Kidney (tissue), 14 donors: ENCODE results near the gene NDUFS6. TPM values are rescaled to one million over a fixed set of nuclear protein-coding genes. Genes with fewer than 3 reads are reported as not detected.
A peak's percentile ranks its signal among the peaks of the same experiment; 100 is the strongest.

Experiments
- DNase-seq, 5 donors: peaks; one replicate each; pipeline ENCODE4 v3.0.0-alpha.2; 2013 to 2020
- FAIRE-seq: peaks from 2 replicates; lab custom pipeline; 2012; peaks lifted over from hg19 to GRCh38; lab: Jason Lieb, UNC
- H3K27ac ChIP-seq, 2 donors: one replicate each; pipeline ENCODE4 v1.7.0; 2013; ENCODE audit warnings: low read depth in 2 of 2, low read length in 2 of 2, inconsistent platforms in 1 of 2
- H3K27me3 ChIP-seq: one replicate; pipeline ENCODE4 v1.7.1; 2013; ENCODE audit warnings: low read length, inconsistent platforms; ENCODE audit not compliant: control insufficient read depth, insufficient read depth
- H3K36me3 ChIP-seq, 3 donors: one replicate each; pipeline versions ENCODE4 v1.7.0 to v1.7.1; 2013; ENCODE audit warnings: low read length in 3 of 3, control low read depth in 1 of 3, inconsistent platforms in 1 of 3; ENCODE audit not compliant: insufficient read depth in 3 of 3, control insufficient read depth in 2 of 3
- H3K4me1 ChIP-seq, 3 donors: one replicate each; pipeline versions ENCODE4 v1.7.0 to v1.7.1; 2013; ENCODE audit warnings: low read length in 3 of 3, inconsistent platforms in 1 of 3, low read depth in 1 of 3; ENCODE audit not compliant: control insufficient read depth in 2 of 3, insufficient read depth in 2 of 3
- H3K4me3 ChIP-seq, 3 donors: one replicate each; pipeline versions ENCODE4 v1.7.0 to v1.8.1; 2013; ENCODE audit warnings: low read length in 3 of 3, control low read depth in 1 of 3, inconsistent platforms in 1 of 3
- H3K9ac ChIP-seq, 3 donors: one replicate each; pipeline versions ENCODE4 v1.7.0 to v1.7.1; 2013; ENCODE audit warnings: low read length in 3 of 3, control low read depth in 1 of 3, inconsistent platforms in 1 of 3
- H3K9me3 ChIP-seq, 3 donors: one replicate each; pipeline versions ENCODE4 v1.7.0 to v1.7.1; 2013; ENCODE audit warnings: low read length in 3 of 3, control low read depth in 1 of 3, inconsistent platforms in 1 of 3; ENCODE audit not compliant: control insufficient read depth in 2 of 3, insufficient read depth in 1 of 3
- intact Hi-C: fragments of 100-400 bp; cut with DNase I; formaldehyde crosslinking; loops from one replicate; pipeline ENCODE4 v1.11.1; 2022
- polyA plus RNA-seq: library from polyadenylated mRNA; stranded (reverse); fragments of 350-450 nt; fragmentation: Illumina TruSeq; extraction: RNeasy Lipid Tissue Mini Kit (QIAGEN cat#74804); gene quantifications from one replicate; pipeline ENCODE4 v1.2.3, GENCODE V29; 2014; ENCODE audit warnings: low read depth, low replicate concordance; ENCODE audit not compliant: insufficient read depth
- total RNA-seq: library from RNA; stranded (reverse); fragmentation: NEBNext Ultra II Directional; extraction: Animal tissue kit (Norgen Biotek cat#: 25700); gene quantifications from one replicate; pipeline ENCODE4 v1.2.1, GENCODE V29; 2021
- TF ChIP-seq, protein P1 (sequence below): IDR thresholded peaks from 3 replicates; pipeline ENCODE4 v1.5.1; 2012; ENCODE audit warnings: mild to moderate bottlenecking, moderate library complexity, borderline replicate concordance; ENCODE audit not compliant: insufficient read depth; ENCODE audit errors: extremely low read depth
- donor health status: control.
- donor health status: control.
- donor health status: control.
- donor health status: control.
- donor health status: control.
- donor health status: DM: yes; HTN: yes; CAD: no.
- donor health status: Normal renal cell carcinoma (clear cell type).

Gene NDUFS6
- total and polyA plus RNA-seq, 2 donors from 2014 or later = 31.1 to 164 TPM

DNA sequence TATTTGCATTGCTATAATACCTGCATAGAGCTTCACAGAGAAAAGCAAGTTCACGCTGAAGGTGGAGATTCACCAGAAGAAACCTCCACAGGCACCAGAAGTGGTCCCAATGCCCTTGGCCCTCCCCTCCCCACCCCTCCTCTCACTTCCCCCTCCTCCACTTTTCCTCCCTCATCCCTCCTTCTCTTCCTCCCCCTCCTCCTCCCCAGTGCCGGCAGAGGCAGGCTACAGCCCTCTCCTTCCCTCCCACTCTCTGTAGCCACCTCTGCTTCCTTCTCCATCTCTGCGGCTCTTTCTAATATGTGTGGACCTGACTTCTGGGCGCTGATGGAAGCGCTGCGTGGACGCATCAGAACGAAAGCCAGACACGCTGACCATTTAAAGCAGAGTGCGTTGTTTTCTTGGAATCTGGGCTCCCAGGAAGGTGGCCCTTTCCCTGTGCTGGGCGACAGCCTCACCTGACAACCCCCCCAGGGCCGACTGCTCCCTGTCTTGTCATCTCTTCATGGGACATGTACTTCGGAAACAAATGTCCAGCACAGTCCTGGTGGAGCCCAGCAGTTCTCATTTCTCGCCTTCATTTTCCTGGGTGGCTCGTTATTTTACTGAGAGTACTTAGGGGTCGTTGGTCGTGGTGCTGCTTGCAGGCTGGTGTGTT lies 29.5 kb downstream of the NDUFS6 start:
- peak in 2 of 5 donors; percentile 21 to 43 for DNase-seq
- TF ChIP-seq, protein P1, sequence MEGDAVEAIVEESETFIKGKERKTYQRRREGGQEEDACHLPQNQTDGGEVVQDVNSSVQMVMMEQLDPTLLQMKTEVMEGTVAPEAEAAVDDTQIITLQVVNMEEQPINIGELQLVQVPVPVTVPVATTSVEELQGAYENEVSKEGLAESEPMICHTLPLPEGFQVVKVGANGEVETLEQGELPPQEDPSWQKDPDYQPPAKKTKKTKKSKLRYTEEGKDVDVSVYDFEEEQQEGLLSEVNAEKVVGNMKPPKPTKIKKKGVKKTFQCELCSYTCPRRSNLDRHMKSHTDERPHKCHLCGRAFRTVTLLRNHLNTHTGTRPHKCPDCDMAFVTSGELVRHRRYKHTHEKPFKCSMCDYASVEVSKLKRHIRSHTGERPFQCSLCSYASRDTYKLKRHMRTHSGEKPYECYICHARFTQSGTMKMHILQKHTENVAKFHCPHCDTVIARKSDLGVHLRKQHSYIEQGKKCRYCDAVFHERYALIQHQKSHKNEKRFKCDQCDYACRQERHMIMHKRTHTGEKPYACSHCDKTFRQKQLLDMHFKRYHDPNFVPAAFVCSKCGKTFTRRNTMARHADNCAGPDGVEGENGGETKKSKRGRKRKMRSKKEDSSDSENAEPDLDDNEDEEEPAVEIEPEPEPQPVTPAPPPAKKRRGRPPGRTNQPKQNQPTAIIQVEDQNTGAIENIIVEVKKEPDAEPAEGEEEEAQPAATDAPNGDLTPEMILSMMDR = no peak

DNA sequence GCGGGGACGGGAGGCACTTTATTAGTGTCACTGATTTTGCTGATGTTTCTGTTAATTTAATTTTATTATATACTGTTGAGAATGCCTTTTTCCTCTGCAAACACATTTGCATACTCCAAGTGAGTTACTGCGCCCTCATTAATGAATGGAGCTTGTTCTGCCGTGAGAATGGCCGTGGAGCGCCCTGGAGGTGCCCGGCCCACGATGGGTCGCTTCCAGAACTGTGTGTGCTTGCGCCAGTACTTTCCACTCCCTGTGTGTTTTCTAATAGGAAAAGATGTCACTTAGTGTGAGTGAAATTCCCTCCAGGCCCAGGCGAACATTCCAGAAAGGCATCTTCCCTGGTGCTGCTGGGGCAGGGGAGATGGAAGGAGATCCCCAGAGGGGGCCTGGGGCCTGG lies 30.1 kb downstream of the NDUFS6 start:
- H3K27me3 ChIP-seq = no peaks in the 10 kb centered on the region
- TF ChIP-seq, protein P1 = no peak
- DNase-seq = peak in 2 of 5 donors; percentile 10 to 13
- no peak overlapping the region for H3K4me3 ChIP-seq
- H3K27ac ChIP-seq = no peak overlapping the region
- H3K9ac ChIP-seq = no peak overlapping the region
- no peaks in the 10 kb centered on the region for H3K4me1 ChIP-seq
- FAIRE-seq = no peak
- no peaks in the 10 kb centered on the region for H3K9me3 ChIP-seq
- intact Hi-C loops = no loop called here
- H3K36me3 ChIP-seq = no peaks in the 10 kb centered on the region

More for the DNA sequence above, 29.5 kb downstream of the NDUFS6 start:
- H3K27ac ChIP-seq = no peak overlapping the region
- H3K9me3 ChIP-seq = no peaks in the 10 kb centered on the region
- no peak overlapping the region for H3K9ac ChIP-seq
- no peaks in the 10 kb centered on the region for H3K27me3 ChIP-seq
- intact Hi-C loops = no loop called here
- no peak for FAIRE-seq
- H3K4me1 ChIP-seq = no peaks in the 10 kb centered on the region
- no peaks in the 10 kb centered on the region for H3K36me3 ChIP-seq
- no peak overlapping the region for H3K4me3 ChIP-seq

DNA sequence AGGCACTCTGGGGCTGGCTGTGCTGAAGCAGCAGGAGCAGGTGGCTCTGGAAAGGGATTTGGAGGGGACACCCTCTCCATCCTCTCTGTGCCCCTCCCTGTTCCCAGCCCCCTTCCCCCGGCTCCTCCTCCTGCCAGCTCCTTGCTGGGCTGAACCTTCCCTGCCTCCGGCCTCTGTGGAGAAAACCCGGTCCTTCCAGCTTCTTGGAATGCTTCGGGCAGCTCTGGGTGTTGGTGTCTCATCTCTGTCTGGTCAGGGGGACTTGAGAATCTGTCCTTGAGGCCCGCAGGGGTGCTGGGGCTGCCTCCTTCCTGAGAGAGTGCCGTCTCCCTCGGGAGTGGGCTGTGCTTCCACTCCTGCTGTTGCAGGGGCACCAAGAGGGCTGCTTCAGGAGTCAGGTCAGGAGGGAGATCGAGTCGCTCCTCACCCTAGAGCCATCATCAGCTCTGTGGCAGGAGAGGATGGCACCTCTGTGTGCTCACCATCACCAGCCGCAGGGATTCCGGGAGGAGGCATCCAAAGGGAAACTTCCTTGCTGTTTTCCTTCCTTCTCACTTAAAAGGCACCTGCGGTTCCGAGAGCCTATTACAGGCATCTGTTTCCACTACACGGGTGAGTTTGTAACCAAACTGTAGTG lies 30.6 kb downstream of the NDUFS6 start:
- FAIRE-seq (no peak), DNase-seq (peak in 2 of 5 donors; percentile 31 to 55)
- H3K4me3 ChIP-seq = no peak overlapping the region
- no peak overlapping the region for H3K9ac ChIP-seq
- intact Hi-C loops = no loop called here
- H3K36me3 ChIP-seq = no peaks in the 10 kb centered on the region
- H3K4me1 ChIP-seq = no peaks in the 10 kb centered on the region
- TF ChIP-seq, protein P1 = no peak
- no peak overlapping the region for H3K27ac ChIP-seq
- no peaks in the 10 kb centered on the region for H3K9me3 ChIP-seq
- H3K27me3 ChIP-seq = no peaks in the 10 kb centered on the region
